Activated T-helper 1 cell treated with anti-CD3 and anti-CD28 coated beads, Interleukin-2, amount 50 U/mL, for 16 hours (primary cell): ENCODE results near the gene ZNF614.
A peak's percentile ranks its signal among the peaks of the same experiment; 100 is the strongest.
"Not testable (repeated sequence)": the region's sequence is repeated elsewhere in the genome, so short reads cannot be mapped to it uniquely, and the experiment has no call there.

Source experiments
- DNase-seq, 2 donors: peaks; one replicate each; pipeline ENCODE4 v3.0.0-alpha.2; 2020; ENCODE audit warnings: low read depth in 1 of 2, low spot score in 1 of 2

The ZNF614 gene

GRCh38 chr19:51993422-51993821 is 34.8 kb downstream of the ZNF614 start:
- DNase-seq, result no peak

GRCh38 chr19:51986309-51987291 is 41.6 kb downstream of the ZNF614 start, which contains the start of gene ZNF350:
ZNF350 (minus strand) TSS chr19:51986840; CDS start chr19:51974360, 12,480 bp downstream.
- DNase-seq, result peak; percentile 69 to 76

GRCh38 chr19:51983361-51983760 is 44.8 kb downstream of the ZNF614 start:
- no peak for DNase-seq

GRCh38 chr19:51980926-51981325 is 47.3 kb downstream of the ZNF614 start:
- not testable (repeated sequence) for DNase-seq

- DNase-seq, result no peak
Measured at GRCh38 chr19:51980116-51980736, 48.0 kb downstream of the ZNF614 start.

- no peak for DNase-seq
Measured at GRCh38 chr19:51978882-51979281, 49.3 kb downstream of the ZNF614 start.

GRCh38 chr19:51977346-51977745 is 50.8 kb downstream of the ZNF614 start:
- no peak for DNase-seq

- no peak for DNase-seq
Measured at GRCh38 chr19:51976852-51977251, 51.3 kb downstream of the ZNF614 start.

GRCh38 chr19:51975787-51976186 is 52.4 kb downstream of the ZNF614 start:
- not testable (repeated sequence) for DNase-seq

- DNase-seq, result no peak
Measured at GRCh38 chr19:51971624-51972023, 56.6 kb downstream of the ZNF614 start.

- no peak for DNase-seq
Measured at GRCh38 chr19:51970718-51971117, 57.5 kb downstream of the ZNF614 start.

GRCh38 chr19:51965583-51965982 is 62.6 kb downstream of the ZNF614 start:
- no peak for DNase-seq
